ENCODE measurements around the gene XKR7.

Gene XKR7

GRCh38 chr20:31945785-31946184, 22.2 kb upstream of the XKR7 start:
- no peak for DNase-seq

GRCh38 chr20:31948008-31948407, 19.9 kb upstream of the XKR7 start:
- DNase-seq = no peak

GRCh38 chr20:31949877-31950646, 17.9 kb upstream of the XKR7 start:
- DNase-seq = no peak

GRCh38 chr20:31951203-31951529, 16.8 kb upstream of the XKR7 start:
- DNase-seq = no peak

- DNase-seq = peak; percentile 83
Observed at GRCh38 chr20:31951530-31952453, 16.2 kb upstream of the XKR7 start, which contains the start of gene PDRG1. TSS of gene PDRG1 (minus strand) at chr20:31952046. CDS start at chr20:31951961, 85 bp downstream.

- no peak for DNase-seq
Observed at GRCh38 chr20:31953556-31954148, 14.3 kb upstream of the XKR7 start.

GRCh38 chr20:31954500-31954899, 13.5 kb upstream of the XKR7 start:
- DNase-seq = no peak

- no peak for DNase-seq
Observed at GRCh38 chr20:31956556-31957526, 11.1 kb upstream of the XKR7 start.

GRCh38 chr20:31962761-31963160, 5.2 kb upstream of the XKR7 start:
- DNase-seq = no peak

- no peak for DNase-seq
Observed at GRCh38 chr20:31963889-31964288, 4.1 kb upstream of the XKR7 start.

GRCh38 chr20:31966991-31967655, 828 bp upstream of the XKR7 start:
- no peak for DNase-seq

GRCh38 chr20:31968291-31969126, 558 bp downstream of the XKR7 start:
- no peak for DNase-seq

- no peak for DNase-seq
Observed at GRCh38 chr20:31969991-31970390, 2.0 kb downstream of the XKR7 start.

- no peak for DNase-seq
Observed at GRCh38 chr20:31972471-31973021, 4.6 kb downstream of the XKR7 start.

GRCh38 chr20:31974296-31974695, 6.3 kb downstream of the XKR7 start:
- no peak for DNase-seq

GRCh38 chr20:31974951-31975487, 7.1 kb downstream of the XKR7 start:
- DNase-seq = no peak

- no peak for DNase-seq
Observed at GRCh38 chr20:31975874-31976273, 7.9 kb downstream of the XKR7 start.

- DNase-seq = no peak
Observed at GRCh38 chr20:31977080-31977479, 9.1 kb downstream of the XKR7 start.

- DNase-seq = no peak
Observed at GRCh38 chr20:31979713-31980426, 11.9 kb downstream of the XKR7 start.

- no peak for DNase-seq
Observed at GRCh38 chr20:31981784-31982183, 13.8 kb downstream of the XKR7 start.
